ENCODE measurements around the gene MROH7. TPM values are rescaled to one million over a fixed set of nuclear protein-coding genes. Genes with fewer than 3 reads are reported as not detected.

The MROH7 gene
- total and polyA plus RNA-seq, 2 experiments from 2014 or later = 0.24 to 0.87 TPM

GRCh38 chr1:54653036-54653435 lies 11.4 kb downstream of the MROH7 start:
- DNase-seq (ENCODE audit: low spot score) = no peak
- Histone ChIP-seq H2AFZ (no peak overlapping the region), H3K4me3 (no peak overlapping the region), H3K4me2 (no peak overlapping the region), H3K79me2 (no peaks in the 10 kb centered on the region), H3K27ac (no peak overlapping the region), H3K9me2 (replicated peaks; ENCODE audit: insufficient read depth) (no peaks in the 10 kb centered on the region), H3K27me3 (no peaks in the 10 kb centered on the region), H4K20me1 (ENCODE audit: insufficient read depth, poor library complexity, severe bottlenecking) (no peaks in the 10 kb centered on the region), H3K4me1 (ENCODE audit: insufficient read depth) (peaks cover 27% of the 10 kb centered on the region), H3K9me3 (ENCODE audit: low read depth) (no peaks in the 10 kb centered on the region), H3K36me3 (replicated peaks; ENCODE audit: insufficient read depth, low read depth) (no peaks in the 10 kb centered on the region)
- TF ChIP-seq CTCF (IDR thresholded peaks at IDR 0.05; ENCODE audit: poor library complexity) (no peak), EZH2phosphoT487 (IDR thresholded peaks at IDR 0.05; ENCODE audit: low read depth, severe bottlenecking, unreplicated experiment) (no peak), EZH2 (IDR thresholded peaks at IDR 0.05; ENCODE audit: borderline replicate concordance) (no peak)
- WGBS (ENCODE audit: low lambda C conversion rate, missing lambda C conversion rate) = 71% methylated on average over 4 of the region's 4 CpGs

- H3K36me3 ChIP-seq (replicated peaks; ENCODE audit: insufficient read depth, low read depth) = no peaks in the 10 kb centered on the region
- no peak overlapping the region for H3K4me2 ChIP-seq
- no peak overlapping the region for H2AFZ ChIP-seq
- no peaks in the 10 kb centered on the region for H4K20me1 ChIP-seq (ENCODE audit: insufficient read depth, poor library complexity, severe bottlenecking)
- H3K27ac ChIP-seq = no peak overlapping the region
- H3K9me3 ChIP-seq (ENCODE audit: low read depth) = no peaks in the 10 kb centered on the region
- no peak for DNase-seq (ENCODE audit: low spot score)
- no peak for TF ChIP-seq CTCF (IDR thresholded peaks at IDR 0.05; ENCODE audit: poor library complexity)
- no peak for TF ChIP-seq EZH2 (IDR thresholded peaks at IDR 0.05; ENCODE audit: borderline replicate concordance)
- TF ChIP-seq EZH2phosphoT487 (IDR thresholded peaks at IDR 0.05; ENCODE audit: low read depth, severe bottlenecking, unreplicated experiment) = no peak
- H3K4me3 ChIP-seq = no peak overlapping the region
- no peaks in the 10 kb centered on the region for H3K79me2 ChIP-seq
- H3K9me2 ChIP-seq (replicated peaks; ENCODE audit: insufficient read depth) = no peaks in the 10 kb centered on the region
- H3K4me1 ChIP-seq (ENCODE audit: insufficient read depth) = no peaks in the 10 kb centered on the region
- 91% methylated on average over 2 of the region's 2 CpGs for WGBS (ENCODE audit: low lambda C conversion rate, missing lambda C conversion rate)
- no peaks in the 10 kb centered on the region for H3K27me3 ChIP-seq
Measured at GRCh38 chr1:54658164-54658913, 16.8 kb downstream of the MROH7 start.

GRCh38 chr1:54663725-54664124 lies 22.1 kb downstream of the MROH7 start:
- Histone ChIP-seq H3K36me3 (replicated peaks; ENCODE audit: insufficient read depth, low read depth) (no peaks in the 10 kb centered on the region), H4K20me1 (ENCODE audit: insufficient read depth, poor library complexity, severe bottlenecking) (no peaks in the 10 kb centered on the region), H3K9me2 (replicated peaks; ENCODE audit: insufficient read depth) (no peaks in the 10 kb centered on the region), H3K4me3 (no peak overlapping the region), H3K79me2 (no peaks in the 10 kb centered on the region), H3K27me3 (no peaks in the 10 kb centered on the region), H2AFZ (no peak overlapping the region), H3K27ac (no peak overlapping the region), H3K4me1 (ENCODE audit: insufficient read depth) (no peaks in the 10 kb centered on the region), H3K9me3 (ENCODE audit: low read depth) (no peaks in the 10 kb centered on the region), H3K4me2 (no peak overlapping the region)
- DNase-seq (ENCODE audit: low spot score) = no peak
- TF ChIP-seq EZH2phosphoT487 (IDR thresholded peaks at IDR 0.05; ENCODE audit: low read depth, severe bottlenecking, unreplicated experiment) = no peak
- TF ChIP-seq EZH2 (IDR thresholded peaks at IDR 0.05; ENCODE audit: borderline replicate concordance) = no peak
- TF ChIP-seq CTCF (IDR thresholded peaks at IDR 0.05; ENCODE audit: poor library complexity) = no peak
- WGBS (ENCODE audit: low lambda C conversion rate, missing lambda C conversion rate) = 82% methylated on average over 4 of the region's 4 CpGs
